Mesothelial cell of epicardium (in vitro differentiated cells): Measurements from ENCODE around the gene TPCN1. TPM values are rescaled to one million over a fixed set of nuclear protein-coding genes. Genes with fewer than 3 reads are reported as not detected.

Source experiments
- DNase-seq, 2 experiments: peaks; one replicate each; pipeline ENCODE4 v3.0.0; 2021; ENCODE audit warnings: low spot score in 2 of 2; ENCODE audit not compliant: unreplicated experiment in 2 of 2
- H3K27ac Mint-ChIP-seq: 2 replicates; pipeline ENCODE4 v1.8.0; 2021; ENCODE audit warnings: mixed read lengths
- H3K27me3 Mint-ChIP-seq: 2 replicates; pipeline ENCODE4 v1.8.0; 2021; ENCODE audit warnings: low read depth, mixed read lengths
- H3K36me3 Mint-ChIP-seq: 2 replicates; pipeline ENCODE4 v1.8.0; 2021; ENCODE audit warnings: mixed read lengths
- H3K4me1 Mint-ChIP-seq: 2 replicates; pipeline ENCODE4 v1.8.0; 2021; ENCODE audit warnings: mixed read lengths
- H3K4me3 Mint-ChIP-seq: 2 replicates; pipeline ENCODE4 v1.8.0; 2021; ENCODE audit warnings: mild to moderate bottlenecking, moderate library complexity, mixed read lengths
- H3K9me3 Mint-ChIP-seq: 2 replicates; pipeline ENCODE4 v1.8.0; 2021; ENCODE audit warnings: mixed read lengths
- total RNA-seq: library from RNA; stranded (reverse); gene quantifications from 3 replicates; pipeline ENCODE4 v1.2.1, GENCODE V29; 2021
- TF ChIP-seq, protein P1 (sequence below): fragments of 200-600 bp; sonication (generic); IDR thresholded peaks from one replicate; pipeline ENCODE4 v1.5.0; 2021; ENCODE audit warnings: antibody characterized with exemption; ENCODE audit not compliant: unreplicated experiment

Gene TPCN1
- total RNA-seq, 1 donor from 2014 or later, result 40.0 TPM

DNA sequence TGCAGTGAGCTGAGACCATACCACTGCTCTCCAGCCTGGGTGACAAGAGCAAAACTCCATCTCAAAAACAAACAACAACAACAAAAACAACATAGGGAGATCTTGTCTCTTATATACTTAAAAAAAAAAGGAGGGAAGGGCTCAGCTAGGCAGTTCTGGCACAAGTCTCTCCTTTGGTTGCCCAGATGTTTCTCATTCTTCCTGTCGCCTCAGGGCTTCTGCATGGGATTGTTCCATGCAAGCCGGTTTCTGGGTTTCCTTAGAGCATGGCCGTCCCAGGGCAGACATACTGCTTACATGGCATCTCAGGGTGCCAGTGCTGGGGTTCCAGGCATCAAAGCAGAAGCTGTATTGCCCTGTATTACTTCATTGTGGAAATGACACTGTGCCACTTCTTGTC, 118.8 kb downstream of the TPCN1 start:
- H3K27ac Mint-ChIP-seq, result no peak overlapping the region
- DNase-seq, result no peak
- peaks cover 5% of the 10 kb centered on the region for H3K27me3 Mint-ChIP-seq
- no peak overlapping the region for H3K4me3 Mint-ChIP-seq
- no peaks in the 10 kb centered on the region for H3K9me3 Mint-ChIP-seq
- no peaks in the 10 kb centered on the region for H3K4me1 Mint-ChIP-seq
- TF ChIP-seq, protein P1, sequence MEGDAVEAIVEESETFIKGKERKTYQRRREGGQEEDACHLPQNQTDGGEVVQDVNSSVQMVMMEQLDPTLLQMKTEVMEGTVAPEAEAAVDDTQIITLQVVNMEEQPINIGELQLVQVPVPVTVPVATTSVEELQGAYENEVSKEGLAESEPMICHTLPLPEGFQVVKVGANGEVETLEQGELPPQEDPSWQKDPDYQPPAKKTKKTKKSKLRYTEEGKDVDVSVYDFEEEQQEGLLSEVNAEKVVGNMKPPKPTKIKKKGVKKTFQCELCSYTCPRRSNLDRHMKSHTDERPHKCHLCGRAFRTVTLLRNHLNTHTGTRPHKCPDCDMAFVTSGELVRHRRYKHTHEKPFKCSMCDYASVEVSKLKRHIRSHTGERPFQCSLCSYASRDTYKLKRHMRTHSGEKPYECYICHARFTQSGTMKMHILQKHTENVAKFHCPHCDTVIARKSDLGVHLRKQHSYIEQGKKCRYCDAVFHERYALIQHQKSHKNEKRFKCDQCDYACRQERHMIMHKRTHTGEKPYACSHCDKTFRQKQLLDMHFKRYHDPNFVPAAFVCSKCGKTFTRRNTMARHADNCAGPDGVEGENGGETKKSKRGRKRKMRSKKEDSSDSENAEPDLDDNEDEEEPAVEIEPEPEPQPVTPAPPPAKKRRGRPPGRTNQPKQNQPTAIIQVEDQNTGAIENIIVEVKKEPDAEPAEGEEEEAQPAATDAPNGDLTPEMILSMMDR, result no peak
- no peaks in the 10 kb centered on the region for H3K36me3 Mint-ChIP-seq

DNA sequence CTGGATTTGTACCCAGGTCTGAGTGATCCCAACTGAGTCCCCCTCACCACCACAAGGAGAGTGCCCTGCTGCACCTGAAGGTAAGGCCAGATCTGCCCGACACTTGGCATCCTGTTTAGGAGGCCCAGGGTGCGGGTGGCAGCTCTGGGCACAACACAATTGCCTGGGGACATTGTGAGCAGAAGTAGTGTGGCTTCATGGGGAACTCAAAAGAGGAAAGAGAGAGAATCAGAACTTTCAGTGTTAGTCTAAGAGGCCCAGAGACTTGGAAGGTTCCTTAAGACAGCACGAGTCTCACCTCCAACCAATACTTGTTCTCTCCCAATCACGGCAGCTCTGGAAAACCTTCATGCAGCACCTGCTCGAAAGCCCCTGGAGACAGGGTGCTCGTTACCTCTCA, 120.3 kb downstream of the TPCN1 start:
- H3K4me1 Mint-ChIP-seq, result no peaks in the 10 kb centered on the region
- no peak overlapping the region for H3K27ac Mint-ChIP-seq
- H3K27me3 Mint-ChIP-seq, result peaks cover 5% of the 10 kb centered on the region
- no peaks in the 10 kb centered on the region for H3K36me3 Mint-ChIP-seq
- no peaks in the 10 kb centered on the region for H3K9me3 Mint-ChIP-seq
- no peak for DNase-seq
- TF ChIP-seq, protein P1, result no peak
- H3K4me3 Mint-ChIP-seq, result no peak overlapping the region

DNA sequence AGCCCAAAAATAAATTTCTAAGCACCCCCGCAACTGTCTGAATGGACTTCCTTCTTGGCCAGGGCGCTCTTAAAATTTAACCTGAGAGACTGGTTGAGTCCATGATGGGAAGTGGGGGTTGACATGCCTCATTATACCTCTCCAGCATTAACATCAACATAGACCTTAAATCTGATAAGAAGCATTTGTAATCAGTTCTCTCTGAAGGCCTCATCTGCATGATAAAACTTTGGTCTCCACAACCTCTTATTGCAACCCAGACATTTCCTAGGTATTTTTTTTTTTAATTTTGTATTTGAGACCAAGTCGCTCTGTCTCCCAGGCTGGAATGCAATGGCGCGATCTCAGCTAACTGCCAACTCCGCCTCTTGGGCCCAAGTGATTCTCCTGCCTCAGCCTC, 124.1 kb downstream of the TPCN1 start:
- peaks cover under 1% of the 10 kb centered on the region for H3K27me3 Mint-ChIP-seq
- no peaks in the 10 kb centered on the region for H3K36me3 Mint-ChIP-seq
- TF ChIP-seq, protein P1, result no peak
- H3K4me1 Mint-ChIP-seq, result no peaks in the 10 kb centered on the region
- H3K9me3 Mint-ChIP-seq, result no peaks in the 10 kb centered on the region
- DNase-seq, result no peak
- no peak overlapping the region for H3K4me3 Mint-ChIP-seq
- H3K27ac Mint-ChIP-seq, result no peak overlapping the region

DNA sequence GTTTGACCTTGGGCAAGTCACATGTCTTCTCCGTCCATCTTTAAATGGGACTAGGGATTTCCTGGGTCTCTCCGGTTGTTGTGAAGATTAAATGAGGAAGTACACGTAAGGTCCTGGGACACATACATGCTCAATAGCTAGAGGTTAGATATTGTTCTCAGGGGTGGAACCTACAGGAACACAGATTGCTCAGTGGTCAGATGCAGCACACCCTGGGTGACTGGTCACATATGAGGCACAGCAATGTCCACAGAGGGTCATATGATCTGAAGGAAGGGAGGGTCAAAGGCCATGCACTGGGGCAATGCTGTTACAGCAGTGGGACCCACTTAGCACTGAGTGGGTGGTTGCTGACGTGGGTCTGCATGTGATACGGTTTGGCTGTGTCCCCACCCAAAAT, 125.1 kb downstream of the TPCN1 start:
- no peak overlapping the region for H3K4me3 Mint-ChIP-seq
- H3K36me3 Mint-ChIP-seq, result no peaks in the 10 kb centered on the region
- H3K27ac Mint-ChIP-seq, result no peak overlapping the region
- DNase-seq, result no peak
- H3K4me1 Mint-ChIP-seq, result no peaks in the 10 kb centered on the region
- H3K9me3 Mint-ChIP-seq, result no peaks in the 10 kb centered on the region
- H3K27me3 Mint-ChIP-seq, result no peaks in the 10 kb centered on the region
- TF ChIP-seq, protein P1, result no peak

DNA sequence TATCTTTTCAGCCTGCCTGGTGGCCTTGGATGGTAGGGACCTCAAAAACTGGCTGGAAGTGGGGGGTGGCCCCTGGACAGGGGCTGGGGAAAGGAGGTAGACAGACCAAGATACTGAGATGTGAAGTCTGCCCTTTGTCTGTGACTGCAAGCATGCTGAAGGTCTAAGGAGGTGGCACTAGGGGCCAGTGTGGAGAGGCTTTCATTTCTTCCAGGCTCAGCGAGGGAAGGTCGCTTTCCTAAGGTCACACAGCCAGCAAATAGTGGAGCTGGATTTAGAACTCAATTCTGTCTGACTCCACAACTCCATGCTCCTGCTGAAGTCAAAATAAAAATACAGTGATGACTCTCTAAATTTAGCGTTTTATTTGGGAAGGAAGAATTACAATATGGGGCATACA, 125.8 kb downstream of the TPCN1 start:
- Mint-ChIP-seq H3K4me1 (no peaks in the 10 kb centered on the region), H3K27ac (no peak overlapping the region)

More for the DNA sequence above, 125.8 kb downstream of the TPCN1 start:
- no peaks in the 10 kb centered on the region for H3K27me3 Mint-ChIP-seq
- H3K36me3 Mint-ChIP-seq, result no peaks in the 10 kb centered on the region
- H3K4me3 Mint-ChIP-seq, result no peak overlapping the region
- no peak for DNase-seq
- no peaks in the 10 kb centered on the region for H3K9me3 Mint-ChIP-seq
- TF ChIP-seq, protein P1, result no peak
